H1 (cell line): ENCODE results near the gene RPL18.

Experiments used
- CEBPB ChIP-seq: IDR thresholded peaks from 2 replicates; pipeline ENCODE4 v1.6.1; 2012; ENCODE audit warnings: low read depth, low read length
- KDM1A ChIP-seq: fragments of 200-600, 300-600 bp; sonication (generic); IDR thresholded peaks from 2 replicates; pipeline ENCODE4 v1.7.1; 2016; ENCODE audit warnings: mild to moderate bottlenecking, low read length, borderline replicate concordance
- SP2 ChIP-seq: IDR thresholded peaks from 2 replicates; pipeline ENCODE4 v1.6.1; 2012; ENCODE audit warnings: mild to moderate bottlenecking, low read length, inconsistent platforms

GRCh38 chr19:48629599-48630295, 10.8 kb upstream of the RPL18 start:
- TF ChIP-seq CEBPB, result no peak
- TF ChIP-seq KDM1A, result no peak
- no peak for TF ChIP-seq SP2
